ENCODE data around the gene RTN3. TPM values are rescaled to one million over a fixed set of nuclear protein-coding genes. Genes with fewer than 3 reads are reported as not detected.

RTN3 gene
- total RNA-seq, 1 experiment from 2014 or later, result 145 TPM

DNA sequence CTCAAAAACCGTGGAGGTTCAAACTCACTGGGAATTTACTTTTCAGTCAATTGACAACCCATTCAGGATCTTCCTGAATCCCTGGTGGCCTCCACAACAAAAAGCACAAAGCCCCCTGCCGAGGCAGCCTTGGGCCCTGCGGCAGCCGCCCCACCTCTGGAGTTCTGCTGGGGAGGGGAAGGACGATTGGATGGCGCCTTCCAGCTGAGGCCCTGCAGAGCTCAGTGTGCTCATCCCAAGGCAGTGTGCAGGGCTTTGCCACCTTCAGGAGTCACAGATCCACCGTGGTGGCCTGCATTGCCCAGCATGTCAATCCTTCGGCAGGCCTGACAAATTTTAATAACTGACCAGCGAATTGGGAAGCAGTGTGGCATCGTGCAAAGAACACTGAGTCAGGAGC is 79.9 kb downstream of the RTN3 start:
- H3K36me3 ChIP-seq (ENCODE audit: control insufficient read depth, insufficient read depth, low read length), result peaks cover 9% of the 10 kb centered on the region
- intact Hi-C loops (cut with micrococcal nuclease; ENCODE audit: unreplicated experiment) (loop anchor here (10.0 kb wide), 1 partner anchor 74 kb away; the partner anchor contains the start of gene MARK2), in situ Hi-C loops (cut with HindIII; ENCODE audit: low pct_unique_long_range_greater_than_20kb, low sequenced_read_pairs) (no loop called here)
- ChIA-PET POLR2A (interaction anchor here (0.6 kb wide), 1 partner anchor 18 kb away, joined by 3 read pairs; no protein-coding TSS in a partner anchor), CTCF (no interaction called here)
- no peaks in the 10 kb centered on the region for H3K27me3 ChIP-seq (ENCODE audit: control insufficient read depth, insufficient read depth, low read length)
- DNase-seq (ENCODE audit: low read depth, low spot score), result no peak
- no peaks in the 10 kb centered on the region for H3K9me3 ChIP-seq (ENCODE audit: control insufficient read depth, insufficient read depth, low read depth, low read length)
- TF ChIP-seq TCF7L2 (IDR thresholded peaks at IDR 0.05; ENCODE audit: low read depth, low read length) (no peak), SIN3A (IDR thresholded peaks at IDR 0.05; ENCODE audit: borderline replicate concordance, insufficient read depth, low read depth, low read length) (no peak), POLR2AphosphoS5 (IDR thresholded peaks at IDR 0.05; ENCODE audit: low read depth, low read length) (no peak; the same call in 1 of the 2 replicates)
- no peak overlapping the region for H3K4me3 ChIP-seq (ENCODE audit: low read depth in 2 of 2, low read length in 2 of 2)
- no peak overlapping the region for H3K27ac ChIP-seq (ENCODE audit: low read length)
- no TSS peak for BruUV-seq (replicated peaks)
- H3K4me1 ChIP-seq (ENCODE audit: control insufficient read depth, insufficient read depth, low read length), result no peaks in the 10 kb centered on the region
- ATAC-seq, result peak; percentile 24; the same call in 1 of the 2 replicates

DNA sequence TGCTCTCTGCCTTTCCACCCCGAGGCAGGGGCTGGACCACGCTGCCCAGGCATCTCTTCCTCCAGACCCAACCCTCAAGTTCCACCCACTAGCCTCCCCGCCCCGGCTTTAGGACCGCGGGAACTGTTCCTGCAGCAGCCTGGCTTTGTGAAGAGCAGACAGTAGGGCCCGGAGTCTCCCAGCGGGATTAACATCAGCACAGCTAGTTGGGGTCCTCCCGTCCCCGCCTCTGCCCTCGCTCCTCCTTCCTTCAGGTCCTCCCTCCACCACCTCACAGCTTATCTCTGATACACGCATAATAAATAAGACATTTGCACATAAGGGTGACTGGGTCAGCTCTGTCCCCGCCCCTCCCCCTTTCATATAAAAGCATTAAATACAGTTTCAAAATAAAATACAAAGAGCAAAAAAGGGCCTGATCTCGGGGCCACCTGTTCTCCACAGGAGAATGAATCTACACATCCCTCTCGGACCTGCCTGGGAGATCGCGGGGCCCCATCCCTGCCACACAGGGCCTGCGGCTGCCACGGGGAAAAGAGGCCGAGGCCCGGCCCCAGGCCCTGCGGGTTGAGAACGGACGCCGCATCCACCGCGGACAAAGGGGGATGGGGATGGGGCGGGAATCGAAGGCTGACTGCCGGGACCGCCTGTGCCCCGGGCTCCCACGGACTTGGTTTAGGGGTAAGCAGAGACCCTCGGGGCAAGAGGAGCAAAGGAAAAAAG is 80.8 kb downstream of the RTN3 start:
- TF ChIP-seq POLR2AphosphoS5 (IDR thresholded peaks at IDR 0.05; ENCODE audit: low read depth, low read length), result no peak; the same call in 1 of the 2 replicates
- CTCF ChIA-PET, result no interaction called here
- Histone ChIP-seq H3K4me3 (ENCODE audit: low read depth in 2 of 2, low read length in 2 of 2) (no peak overlapping the region), H3K36me3 (ENCODE audit: control insufficient read depth, insufficient read depth, low read length) (peaks cover 9% of the 10 kb centered on the region), H3K27me3 (ENCODE audit: control insufficient read depth, insufficient read depth, low read length) (no peaks in the 10 kb centered on the region), H3K27ac (ENCODE audit: low read length) (no peak overlapping the region), H3K4me1 (ENCODE audit: control insufficient read depth, insufficient read depth, low read length) (peaks cover 5% of the 10 kb centered on the region), H3K9me3 (ENCODE audit: control insufficient read depth, insufficient read depth, low read depth, low read length) (no peaks in the 10 kb centered on the region)
- in situ Hi-C loops (cut with HindIII; ENCODE audit: low pct_unique_long_range_greater_than_20kb, low sequenced_read_pairs), result no loop called here
- intact Hi-C loops (cut with micrococcal nuclease; ENCODE audit: unreplicated experiment), result loop anchor here (10.0 kb wide), 1 partner anchor 73 kb away; the partner anchor contains the start of gene MARK2
- no peak for DNase-seq (ENCODE audit: low read depth, low spot score)
- TSS peak; percentile 63 for BruUV-seq (replicated peaks)
- POLR2A ChIA-PET, result no interaction called here
- 0 out of 2 replicates have a peak, but pooled peaks have one; percentile 24 for ATAC-seq

DNA sequence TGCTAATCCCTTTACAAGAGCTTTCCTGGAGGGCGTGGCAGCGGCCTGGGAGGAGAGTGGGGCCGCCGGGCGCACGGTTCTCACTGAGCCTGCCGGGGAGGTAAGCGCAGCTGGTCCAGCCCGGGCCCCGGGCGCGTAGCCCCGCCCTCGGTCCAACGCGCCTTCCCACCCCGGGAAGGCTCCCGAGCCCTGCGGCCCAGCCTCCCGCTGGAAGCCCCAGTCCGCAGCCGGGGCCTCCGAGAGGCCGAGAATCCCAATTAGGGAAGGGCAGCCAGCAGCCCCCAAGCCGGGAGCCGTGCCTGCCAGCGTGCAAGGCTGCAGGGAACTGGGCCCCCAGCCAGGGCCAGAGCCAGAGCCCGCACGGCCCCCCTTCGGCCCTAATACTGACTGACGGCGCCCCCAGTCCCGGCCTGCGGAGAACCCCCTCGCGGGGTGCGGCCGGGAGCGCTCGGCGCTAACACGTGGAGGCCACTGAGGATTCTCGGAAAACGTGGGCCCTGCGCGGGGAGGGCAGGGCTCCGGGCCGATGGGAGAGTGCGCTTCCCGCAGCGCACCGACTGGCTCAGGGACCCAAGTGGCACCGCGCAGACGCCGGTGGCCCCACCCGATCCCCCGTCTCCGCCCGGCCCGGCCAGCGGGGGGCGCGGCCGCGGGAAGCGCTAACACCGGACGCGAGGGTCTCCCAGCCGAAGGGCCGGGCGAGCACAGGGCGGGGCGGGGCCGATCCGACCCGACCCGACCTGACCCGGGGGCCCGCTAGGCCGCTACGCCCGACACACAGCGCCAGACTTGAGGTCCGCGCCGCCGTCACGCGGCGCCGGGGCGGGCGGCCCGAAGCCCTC is 81.6 kb downstream of the RTN3 start:
- POLR2A ChIA-PET, result no interaction called here
- intact Hi-C loops (cut with micrococcal nuclease; ENCODE audit: unreplicated experiment) (loop anchor here (10.0 kb wide), 1 partner anchor 72 kb away; the partner anchor contains the start of gene MARK2), in situ Hi-C loops (cut with HindIII; ENCODE audit: low pct_unique_long_range_greater_than_20kb, low sequenced_read_pairs) (no loop called here)
- TF ChIP-seq TCF7L2 (IDR thresholded peaks at IDR 0.05; ENCODE audit: low read depth, low read length) (no peak), POLR2AphosphoS5 (IDR thresholded peaks at IDR 0.05; ENCODE audit: low read depth, low read length) (no peak)
- TF ChIP-seq, protein P1, sequence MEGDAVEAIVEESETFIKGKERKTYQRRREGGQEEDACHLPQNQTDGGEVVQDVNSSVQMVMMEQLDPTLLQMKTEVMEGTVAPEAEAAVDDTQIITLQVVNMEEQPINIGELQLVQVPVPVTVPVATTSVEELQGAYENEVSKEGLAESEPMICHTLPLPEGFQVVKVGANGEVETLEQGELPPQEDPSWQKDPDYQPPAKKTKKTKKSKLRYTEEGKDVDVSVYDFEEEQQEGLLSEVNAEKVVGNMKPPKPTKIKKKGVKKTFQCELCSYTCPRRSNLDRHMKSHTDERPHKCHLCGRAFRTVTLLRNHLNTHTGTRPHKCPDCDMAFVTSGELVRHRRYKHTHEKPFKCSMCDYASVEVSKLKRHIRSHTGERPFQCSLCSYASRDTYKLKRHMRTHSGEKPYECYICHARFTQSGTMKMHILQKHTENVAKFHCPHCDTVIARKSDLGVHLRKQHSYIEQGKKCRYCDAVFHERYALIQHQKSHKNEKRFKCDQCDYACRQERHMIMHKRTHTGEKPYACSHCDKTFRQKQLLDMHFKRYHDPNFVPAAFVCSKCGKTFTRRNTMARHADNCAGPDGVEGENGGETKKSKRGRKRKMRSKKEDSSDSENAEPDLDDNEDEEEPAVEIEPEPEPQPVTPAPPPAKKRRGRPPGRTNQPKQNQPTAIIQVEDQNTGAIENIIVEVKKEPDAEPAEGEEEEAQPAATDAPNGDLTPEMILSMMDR (IDR thresholded peaks at IDR 0.05), result no peak
- BruUV-seq (replicated peaks), result no TSS peak
- CTCF ChIA-PET, result no interaction called here
- DNase-seq (ENCODE audit: low read depth, low spot score) (no peak), ATAC-seq (no peak)
- no peaks in the 10 kb centered on the region for H3K27me3 ChIP-seq (ENCODE audit: control insufficient read depth, insufficient read depth, low read length)
- H3K4me1 ChIP-seq (ENCODE audit: control insufficient read depth, insufficient read depth, low read length), result peaks cover 8% of the 10 kb centered on the region
- no peaks in the 10 kb centered on the region for H3K9me3 ChIP-seq (ENCODE audit: control insufficient read depth, insufficient read depth, low read depth, low read length)
- H3K4me3 ChIP-seq (ENCODE audit: low read depth in 2 of 2, low read length in 2 of 2), result no peak overlapping the region
- peaks cover 13% of the 10 kb centered on the region; the same call in 1 of the 2 replicates for H3K36me3 ChIP-seq (ENCODE audit: control insufficient read depth, insufficient read depth, low read length)
- no peak overlapping the region for H3K27ac ChIP-seq (ENCODE audit: low read length)

All from Panc1 (cell line).